ENCODE results near the gene RCOR3.

GRCh38 chr1:211247921-211248320, 11.2 kb upstream of the RCOR3 start:
- TF ChIP-seq CTCF (IDR thresholded peaks at IDR 0.05) (no peak), POLR2A (IDR thresholded peaks at IDR 0.05) (no peak)
